Omental fat pad (tissue), 4 donors: ENCODE data around the gene FOXI2. TPM values are rescaled to one million over a fixed set of nuclear protein-coding genes. Genes with fewer than 3 reads are reported as not detected.

Experiments
- ATAC-seq: fragments of 150-250 bp; one replicate; pipeline ENCODE4 v1.9.1; 2016; ENCODE audit warnings: mild to moderate bottlenecking, moderate library complexity; ENCODE audit not compliant: low FRiP score
- DNase-seq: peaks from one replicate; pipeline ENCODE4 v3.0.0-alpha.2; 2019; ENCODE audit warnings: low spot score
- total RNA-seq, 4 donors: library from RNA; depleted of rRNA; stranded (reverse); fragments of >200 nt; gene quantifications; one replicate each; pipeline ENCODE4 v1.1.0, GENCODE V29; 2016
- TF ChIP-seq, protein P1 (sequence below), 3 donors: fragments of 450-650 bp; IDR thresholded peaks; one replicate each; pipeline ENCODE4 v1.5.1; 2016 to 2017; ENCODE audit warnings: antibody characterized with exemption in 3 of 3, mild to moderate bottlenecking in 3 of 3, moderate library complexity in 2 of 3

Gene FOXI2
- total RNA-seq, 4 donors from 2014 or later: not detected

DNA sequence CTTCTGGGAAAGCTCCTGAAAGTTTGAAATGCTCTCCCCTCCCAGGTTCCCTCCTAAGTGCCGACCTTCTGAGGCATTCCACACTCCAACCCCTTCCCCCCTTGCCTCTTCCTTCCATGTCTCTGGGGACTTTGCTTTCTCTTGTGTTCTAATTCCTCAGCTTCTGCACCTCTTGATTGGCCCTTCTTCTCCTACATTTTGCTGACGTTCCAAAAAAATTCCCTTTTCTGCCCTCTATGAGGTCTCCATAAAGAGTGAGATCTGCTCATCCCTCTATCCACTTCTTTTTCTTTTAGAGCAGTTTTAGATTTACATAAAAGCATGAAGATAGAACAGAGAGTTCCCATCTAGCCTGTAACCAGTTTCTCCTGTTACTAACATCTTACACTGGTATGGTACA lies 22.3 kb downstream of the FOXI2 start:
- TF ChIP-seq, protein P1, sequence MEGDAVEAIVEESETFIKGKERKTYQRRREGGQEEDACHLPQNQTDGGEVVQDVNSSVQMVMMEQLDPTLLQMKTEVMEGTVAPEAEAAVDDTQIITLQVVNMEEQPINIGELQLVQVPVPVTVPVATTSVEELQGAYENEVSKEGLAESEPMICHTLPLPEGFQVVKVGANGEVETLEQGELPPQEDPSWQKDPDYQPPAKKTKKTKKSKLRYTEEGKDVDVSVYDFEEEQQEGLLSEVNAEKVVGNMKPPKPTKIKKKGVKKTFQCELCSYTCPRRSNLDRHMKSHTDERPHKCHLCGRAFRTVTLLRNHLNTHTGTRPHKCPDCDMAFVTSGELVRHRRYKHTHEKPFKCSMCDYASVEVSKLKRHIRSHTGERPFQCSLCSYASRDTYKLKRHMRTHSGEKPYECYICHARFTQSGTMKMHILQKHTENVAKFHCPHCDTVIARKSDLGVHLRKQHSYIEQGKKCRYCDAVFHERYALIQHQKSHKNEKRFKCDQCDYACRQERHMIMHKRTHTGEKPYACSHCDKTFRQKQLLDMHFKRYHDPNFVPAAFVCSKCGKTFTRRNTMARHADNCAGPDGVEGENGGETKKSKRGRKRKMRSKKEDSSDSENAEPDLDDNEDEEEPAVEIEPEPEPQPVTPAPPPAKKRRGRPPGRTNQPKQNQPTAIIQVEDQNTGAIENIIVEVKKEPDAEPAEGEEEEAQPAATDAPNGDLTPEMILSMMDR (IDR thresholded peaks at IDR 0.05): no peak

DNA sequence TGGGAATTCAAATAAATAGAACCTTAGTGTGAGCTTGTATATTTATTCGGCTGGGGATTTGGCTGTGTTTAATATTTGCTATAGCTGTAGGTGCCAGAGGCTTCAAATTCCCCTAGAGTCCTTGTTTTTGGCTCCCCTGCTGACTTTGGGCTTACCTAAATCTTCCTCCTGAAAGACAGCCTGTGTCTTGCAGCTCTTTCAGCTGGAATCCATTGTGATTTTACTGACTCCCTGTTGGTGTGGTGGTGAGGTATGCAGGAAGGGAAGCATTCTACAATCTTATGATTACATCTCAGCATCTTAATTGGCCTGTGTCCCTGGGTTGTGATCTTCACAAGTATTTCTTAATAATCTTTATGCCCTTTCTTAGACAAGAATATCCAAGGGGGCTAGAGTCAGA lies 25.9 kb downstream of the FOXI2 start:
- ATAC-seq (no peak), DNase-seq (no peak)
- TF ChIP-seq, protein P1 (IDR thresholded peaks at IDR 0.05): no peak

More for the DNA sequence above, 22.3 kb downstream of the FOXI2 start:
- DNase-seq (no peak), ATAC-seq (no peak)

DNA sequence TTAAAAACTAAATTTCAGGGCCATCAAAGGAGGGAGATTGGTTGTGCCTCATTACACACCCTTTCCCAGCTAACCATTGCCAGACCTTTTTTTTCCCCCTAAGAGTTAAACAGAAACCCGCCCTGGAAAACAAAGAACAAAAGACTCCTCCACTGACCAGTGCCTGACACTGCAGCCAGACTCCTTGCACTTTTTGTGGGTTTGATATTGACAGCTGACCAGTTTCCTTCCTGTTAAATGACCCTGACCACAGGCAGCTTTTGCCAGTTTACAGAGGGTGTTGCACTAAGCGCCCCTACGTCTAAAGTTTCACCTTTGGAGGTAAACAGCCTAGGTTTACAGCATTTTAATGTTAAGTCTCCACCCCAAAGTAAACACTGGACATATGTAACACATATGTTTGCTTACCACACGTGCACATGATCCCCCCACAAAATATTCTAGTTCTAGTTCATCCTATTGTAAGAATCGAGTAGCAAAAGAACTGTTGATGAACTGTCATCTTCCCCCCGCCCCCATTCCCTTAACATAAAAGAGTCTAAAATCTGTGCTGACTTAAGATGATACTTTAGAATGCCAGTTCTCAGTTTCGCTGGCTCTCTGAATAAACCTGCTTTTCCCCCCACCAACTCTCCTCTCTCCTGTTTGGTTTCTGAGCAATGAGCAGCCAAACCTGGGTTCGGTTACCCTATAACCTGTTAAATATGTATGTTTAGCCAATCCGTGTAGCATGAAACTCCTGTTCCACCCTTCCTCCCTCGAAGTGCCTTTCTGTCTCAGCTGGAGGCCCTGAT lies 38.0 kb downstream of the FOXI2 start:
- DNase-seq: no peak
- TF ChIP-seq, protein P1 (IDR thresholded peaks at IDR 0.05): no peak
- ATAC-seq: no peak

DNA sequence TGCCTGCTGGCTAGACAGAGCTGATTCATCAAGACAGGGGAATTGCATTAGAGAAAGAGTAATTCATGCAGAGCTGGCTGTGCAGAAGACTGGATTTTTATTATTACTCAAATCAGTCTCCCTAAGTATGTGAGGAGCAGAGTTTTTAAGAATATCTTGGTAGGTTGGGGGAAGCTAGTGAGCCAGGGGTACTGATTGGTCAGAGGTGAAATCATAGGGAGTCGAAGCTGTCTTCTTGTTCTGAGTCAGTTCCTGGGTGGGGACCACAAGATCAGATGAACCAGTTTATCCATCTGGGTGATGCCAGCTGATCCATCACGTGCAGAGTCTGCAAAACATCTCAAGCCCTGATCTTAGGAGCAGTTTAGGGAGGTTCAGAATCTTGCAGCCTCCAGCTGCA lies 39.8 kb downstream of the FOXI2 start:
- ATAC-seq (no peak), DNase-seq (no peak)
- TF ChIP-seq, protein P1 (IDR thresholded peaks at IDR 0.05): no peak

DNA sequence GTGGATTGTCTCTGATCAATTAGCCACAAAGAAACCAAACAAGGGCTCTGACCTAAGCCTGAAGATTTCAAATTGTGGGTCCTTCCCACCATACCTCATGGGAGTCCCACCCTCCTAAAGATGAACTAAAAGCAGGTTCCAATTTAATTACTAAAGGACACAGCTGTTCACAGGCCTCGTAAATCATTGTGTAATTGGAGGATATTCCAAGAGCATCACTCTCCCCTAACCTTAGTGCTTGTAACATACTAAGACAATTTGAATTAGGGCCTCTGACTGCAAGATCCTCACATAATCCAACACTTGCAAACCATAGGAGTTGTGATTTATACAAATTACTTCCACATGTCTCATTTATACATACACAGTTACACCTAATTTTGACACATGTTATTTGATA lies 44.4 kb downstream of the FOXI2 start:
- ATAC-seq (no peak), DNase-seq (no peak)
- TF ChIP-seq, protein P1 (IDR thresholded peaks at IDR 0.05): no peak

DNA sequence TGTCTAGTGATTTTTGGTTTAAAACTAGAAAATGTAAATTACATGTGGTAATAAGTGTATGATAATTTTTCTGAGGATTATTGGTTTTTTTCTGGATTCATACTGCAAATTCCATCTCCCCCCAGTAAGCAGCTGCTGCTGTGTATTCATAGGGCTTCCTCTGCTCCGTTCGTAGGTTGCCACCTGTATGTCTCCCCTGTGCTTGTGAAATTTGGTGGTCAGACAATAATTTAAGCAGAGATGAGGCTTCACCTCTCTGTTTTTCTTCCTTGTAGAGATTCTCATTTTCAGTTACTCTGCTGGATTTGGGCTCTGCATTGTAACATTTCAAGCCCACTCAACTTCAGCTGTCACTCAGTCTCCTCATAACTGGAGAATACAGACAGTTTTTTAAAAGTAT lies 50.9 kb downstream of the FOXI2 start:
- no peak for ATAC-seq
- TF ChIP-seq, protein P1 (IDR thresholded peaks at IDR 0.05): no peak
- no peak for DNase-seq

DNA sequence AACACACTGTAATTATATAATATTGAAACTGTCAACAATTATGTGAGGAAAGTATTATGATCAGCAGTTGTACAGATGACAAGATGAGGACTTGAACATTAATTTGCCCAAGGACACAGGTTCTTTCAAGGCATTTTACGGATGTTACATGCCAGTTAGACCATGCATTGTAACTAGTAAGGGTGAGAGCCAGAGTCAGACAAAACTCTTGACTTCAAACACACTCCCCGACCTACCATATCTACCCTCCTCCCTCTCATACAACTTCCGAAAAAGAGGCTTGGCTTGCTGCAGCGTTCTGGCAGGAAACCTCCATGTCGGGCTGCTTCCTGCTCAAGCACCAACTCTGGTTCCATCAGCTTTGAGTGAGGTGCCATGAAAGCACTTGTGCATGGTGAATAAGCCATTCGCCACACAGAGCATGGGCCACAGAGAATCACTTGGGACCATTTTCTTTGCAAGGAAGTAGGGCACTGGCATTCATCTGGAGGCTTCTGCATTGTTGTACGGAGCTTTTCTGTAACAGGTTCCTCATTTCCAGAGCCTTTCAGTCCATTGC lies 53.2 kb downstream of the FOXI2 start:
- TF ChIP-seq, protein P1 (IDR thresholded peaks at IDR 0.05): no peak
- ATAC-seq (no peak), DNase-seq (no peak)
